Uterus (tissue), 2 donors: ENCODE data around the gene LMBR1L.

Source experiments
- CTCF ChIP-seq, 4 experiments: fragments of 200-600 bp in 2 of 4; fragments of 450-650 bp in 2 of 4; sonication (generic) in 2 of 4; IDR thresholded peaks; one replicate each; pipeline ENCODE4 v1.5.1; 2016 to 2019; ENCODE audit warnings: antibody characterized with exemption in 4 of 4, mild to moderate bottlenecking in 2 of 4, moderate library complexity in 1 of 4
- POLR2A ChIP-seq, 2 donors: fragments of 450-650 bp; IDR thresholded peaks; one replicate each; pipeline ENCODE4 v1.6.1; 2016; ENCODE audit warnings: antibody characterized with exemption in 2 of 2, mild to moderate bottlenecking in 1 of 2, moderate library complexity in 1 of 2

GRCh38 chr12:49160399-49160798 lies 49.8 kb upstream of the LMBR1L start:
- TF ChIP-seq CTCF (IDR thresholded peaks at IDR 0.05): no peak
- no peak for TF ChIP-seq POLR2A (IDR thresholded peaks at IDR 0.05)
